Thyroid gland (tissue), 4 donors: ENCODE data around the gene SYT3. TPM values are rescaled to one million over a fixed set of nuclear protein-coding genes. Genes with fewer than 3 reads are reported as not detected.
"Not testable (repeated sequence)": the region's sequence is repeated elsewhere in the genome, so short reads cannot be mapped to it uniquely, and the experiment has no call there.

Experiments
- DNase-seq, 2 donors: peaks; one replicate each; pipeline ENCODE4 v3.0.0-alpha.2; 2019
- H3K27ac ChIP-seq, 3 donors: fragments of 200-600 bp; sonication (generic); 1 replicate in 2 of 3; 2 replicates in 1 of 3; pipeline ENCODE4 v1.5.1; 2016 to 2019; ENCODE audit warnings: mild to moderate bottlenecking in 1 of 3, moderate library complexity in 1 of 3
- H3K27me3 ChIP-seq: fragments of 200-600 bp; sonication (generic); one replicate; pipeline ENCODE4 v1.5.1; 2019
- H3K36me3 ChIP-seq, 2 donors: fragments of 200-600 bp; sonication (generic); one replicate each; pipeline ENCODE4 v1.5.1; 2016 to 2019
- H3K4me1 ChIP-seq, 2 donors: fragments of 200-600 bp; sonication (generic); one replicate each; pipeline ENCODE4 v1.5.1; 2017 to 2019
- H3K4me3 ChIP-seq, 3 donors: fragments of 200-600 bp; sonication (generic); replicated peaks in 1 of 3; 1 replicate in 2 of 3; 2 replicates in 1 of 3; pipeline ENCODE4 v1.5.1; 2016; ENCODE audit warnings: mild to moderate bottlenecking in 1 of 3
- H3K9me3 ChIP-seq: fragments of 200-600 bp; sonication (generic); one replicate; pipeline ENCODE4 v1.5.1; 2017
- CTCF ChIP-seq, 6 experiments: fragments of 200-600 bp in 3 of 6; fragments of 450-650 bp in 3 of 6; sonication (generic) in 3 of 6; IDR thresholded peaks; one replicate each; pipeline ENCODE4 v1.5.1; 2016 to 2019; ENCODE audit warnings: antibody characterized with exemption in 6 of 6, mild to moderate bottlenecking in 2 of 6, inconsistent platforms in 1 of 6, moderate library complexity in 1 of 6
- POLR2A ChIP-seq, 2 donors: fragments of 450-650 bp; IDR thresholded peaks; one replicate each; pipeline ENCODE4 v1.6.1; 2017; ENCODE audit warnings: antibody characterized with exemption in 2 of 2, mild to moderate bottlenecking in 2 of 2, moderate library complexity in 1 of 2
- WGBS, 2 donors: methylation state at CpG; one replicate each; pipeline ENCODE4 v1.1.5; 2017; 5-methylcytosine and 5-hydroxymethylcytosine counted together
- intact Hi-C: fragments of 100-400 bp; cut with DNase I; formaldehyde crosslinking; loops from one replicate; pipeline ENCODE4 v1.15.1; 2023
- total RNA-seq, 4 donors: library from RNA; depleted of rRNA; stranded (reverse); fragments of >200 nt; gene quantifications; one replicate each; pipeline ENCODE4 v1.2.3, GENCODE V29; 2016

The SYT3 gene
- total RNA-seq, 4 donors from 2014 or later, result 0.67 to 1.4 (median 1.3) TPM; not detected in 1

- TF ChIP-seq CTCF (IDR thresholded peaks at IDR 0.05) (no peak), POLR2A (IDR thresholded peaks at IDR 0.05) (no peak)
- no peak overlapping the region for H3K27ac ChIP-seq
- H3K4me1 ChIP-seq, result peaks cover 0 to 9% of the 10 kb centered on the region in 2 donors
- DNase-seq, result no peak
- H3K27me3 ChIP-seq, result no peaks in the 10 kb centered on the region
- intact Hi-C loops, result no loop called here
- H3K36me3 ChIP-seq, result no peaks in the 10 kb centered on the region
- no peak overlapping the region for H3K4me3 ChIP-seq
- 89 to 90% methylated on average over 6 of the region's 6 CpGs for WGBS, 2 donors
- no peaks in the 10 kb centered on the region for H3K9me3 ChIP-seq
Measured at GRCh38 chr19:50580240-50580639, 59.4 kb downstream of the SYT3 start.

DNA sequence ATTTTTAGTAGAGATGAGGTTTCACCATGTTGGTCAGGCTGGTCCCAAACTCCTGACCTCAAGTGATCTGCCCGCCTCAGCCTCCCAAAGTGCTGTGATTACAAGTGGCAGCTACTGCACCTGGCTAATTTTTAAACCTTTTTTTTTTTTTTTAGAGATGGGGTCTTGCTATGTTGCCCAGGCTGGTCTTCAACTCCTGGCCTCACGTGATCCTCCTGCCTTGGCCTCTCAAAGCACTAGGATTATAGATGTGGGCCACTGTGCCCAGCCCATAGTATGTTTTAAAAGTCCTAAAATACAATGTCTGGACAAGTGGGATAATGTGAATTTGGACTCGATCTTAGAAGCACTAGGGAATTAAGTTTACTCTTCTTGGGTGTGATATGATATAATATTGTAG, 62.9 kb downstream of the SYT3 start:
- H3K4me3 ChIP-seq, DNase-seq, H3K27ac ChIP-seq, H3K4me1 ChIP-seq, H3K36me3 ChIP-seq, H3K9me3 ChIP-seq, H3K27me3 ChIP-seq, intact Hi-C loops: not testable (repeated sequence)
- 78 to 91% methylated on average over 3 of the region's 3 CpGs for WGBS, 2 donors

- H3K4me1 ChIP-seq, result no peaks in the 10 kb centered on the region
- DNase-seq, result no peak
- intact Hi-C loops, result no loop called here
- 79 to 82% methylated on average over 13 of the region's 13 CpGs for WGBS, 2 donors
- peaks cover 3% of the 10 kb centered on the region for H3K27me3 ChIP-seq
- H3K9me3 ChIP-seq, result no peaks in the 10 kb centered on the region
- TF ChIP-seq POLR2A (IDR thresholded peaks at IDR 0.05), result no peak
- TF ChIP-seq CTCF (IDR thresholded peaks at IDR 0.05), result no peak
- H3K4me3 ChIP-seq, result no peak overlapping the region
- H3K36me3 ChIP-seq, result no peaks in the 10 kb centered on the region
- H3K27ac ChIP-seq, result no peak overlapping the region
Measured at GRCh38 chr19:50573741-50574461, 65.8 kb downstream of the SYT3 start.

Other genes with a start within 250 kb of the SYT3 start
- not detected for gene SPIB, start 220.9 kb downstream of the SYT3 start, total RNA-seq
- gene MYBPC2, start 207.0 kb downstream of the SYT3 start, total RNA-seq, result under 1 TPM in 1 of 4 donors, not detected in 3; 0.13 TPM
- gene EMC10, start 163.4 kb downstream of the SYT3 start, total RNA-seq, result 100 to 1,000 TPM; 139 to 250 (median 214) TPM
- gene GARIN5A, start 163.0 kb downstream of the SYT3 start, total RNA-seq, result 1 to 10 TPM; 1.4 to 8.1 (median 5.0) TPM
- gene JOSD2, start 128.7 kb downstream of the SYT3 start, total RNA-seq, result 10 to 100 TPM; 23.9 to 49.5 (median 41.3) TPM
- not detected for gene ASPDH, start 126.0 kb downstream of the SYT3 start, total RNA-seq
- gene LRRC4B, start 71.4 kb downstream of the SYT3 start, total RNA-seq, result 1 to 10 TPM in 3 of 4 donors, under 1 TPM in 1; 0.59 to 3.0 (median 1.6) TPM
- gene C19orf81, start 9.6 kb upstream of the SYT3 start, total RNA-seq, result 1 to 10 TPM in 1 of 4 donors, not detected in 3; 1.7 TPM
- under 1 TPM in 2 of 4 donors, not detected in 2; 0.10 to 0.45 TPM for gene SHANK1, start 79.9 kb upstream of the SYT3 start, total RNA-seq
- 10 to 100 TPM in 1 of 4 donors, 1 to 10 TPM in 3; 5.0 to 16.0 (median 8.9) TPM for gene CLEC11A, start 83.5 kb upstream of the SYT3 start, total RNA-seq
- not detected for gene GPR32, start 130.6 kb upstream of the SYT3 start, total RNA-seq
- gene ACP4, start 150.5 kb upstream of the SYT3 start, total RNA-seq, result not detected
- 1 to 10 TPM in 2 of 4 donors, under 1 TPM in 1, not detected in 1; 0.67 to 6.6 (median 6.1) TPM for gene KLK1, start 183.9 kb upstream of the SYT3 start, total RNA-seq
- gene KLK15, start 193.7 kb upstream of the SYT3 start, total RNA-seq, result 1 to 10 TPM in 2 of 4 donors, under 1 TPM in 1, not detected in 1; 0.81 to 2.8 (median 1.8) TPM
- gene KLK3, start 215.0 kb upstream of the SYT3 start, total RNA-seq, result 1 to 10 TPM in 1 of 4 donors, under 1 TPM in 1, not detected in 2; 0.54 to 1.3 TPM
- 10 to 100 TPM in 1 of 4 donors, 1 to 10 TPM in 3; 2.8 to 11.0 (median 5.0) TPM for gene KLK2, start 233.6 kb upstream of the SYT3 start, total RNA-seq